ENCODE results near the gene IQSEC1. TPM values are rescaled to one million over a fixed set of nuclear protein-coding genes. Genes with fewer than 3 reads are reported as not detected.

The IQSEC1 gene
- total and polyA plus RNA-seq, 2 experiments from 2014 or later, result 8.0 to 51.9 TPM

GRCh38 chr3:12903000-12903800, 170.0 kb downstream of the IQSEC1 start:
- TF ChIP-seq ZNF331 (CRISPR knock-in tag; IDR thresholded peaks at IDR 0.05; ENCODE audit: low read depth) (no peak), ETS1 (IDR thresholded peaks at IDR 0.05) (no peak), CREB1 (CRISPR knock-in tag; IDR thresholded peaks at IDR 0.05; ENCODE audit: low read depth) (no peak), NANOG (IDR thresholded peaks at IDR 0.05; ENCODE audit: borderline replicate concordance) (no peak), STAT1 (IDR thresholded peaks at IDR 0.05; ENCODE audit: unreplicated experiment) (no peak), REST (IDR thresholded peaks at IDR 0.05; ENCODE audit: unreplicated experiment) (no peak), POLR2AphosphoS5 (IDR thresholded peaks at IDR 0.05; ENCODE audit: low read depth) (no peak), ZNF462 (CRISPR knock-in tag; IDR thresholded peaks at IDR 0.05) (no peak), EZH2phosphoT487 (IDR thresholded peaks at IDR 0.05; ENCODE audit: unreplicated experiment) (no peak), ZNF114 (CRISPR knock-in tag; IDR thresholded peaks at IDR 0.05) (no peak), EZH2 (IDR thresholded peaks at IDR 0.05; ENCODE audit: low read depth, unreplicated experiment) (no peak), CTCF (conservative IDR thresholded peaks at IDR 0.05; ENCODE audit: low read depth in 2 of 2) (no peak), JUNB (IDR thresholded peaks at IDR 0.05; ENCODE audit: unreplicated experiment) (no peak)
- H3K9me3 Mint-ChIP-seq, result no peaks in the 10 kb centered on the region
- Histone ChIP-seq H3K4me3 (no peak overlapping the region), H3F3A (replicated peaks; ENCODE audit: low read depth) (no peaks in the 10 kb centered on the region), H3K36me3 (ENCODE audit: insufficient read depth) (no peaks in the 10 kb centered on the region; the same call in 1 of the 2 replicates), H3K9me2 (ENCODE audit: insufficient read depth) (no peaks in the 10 kb centered on the region), H2AFZ (no peak overlapping the region), H3K27me3 (ENCODE audit: insufficient read depth) (no peaks in the 10 kb centered on the region), H4K20me1 (replicated peaks; ENCODE audit: insufficient read depth) (no peaks in the 10 kb centered on the region), H3K4me2 (no peak overlapping the region), H3K79me2 (replicated peaks; ENCODE audit: insufficient read depth) (no peaks in the 10 kb centered on the region), H3K4me1 (ENCODE audit: insufficient read depth) (no peaks in the 10 kb centered on the region), H3K27ac (ENCODE audit: low read depth) (no peak overlapping the region)
- peaks cover 7% of the 10 kb centered on the region for H3K4me1 Mint-ChIP-seq
- H3K4me3 Mint-ChIP-seq, result no peak overlapping the region
- ATAC-seq, result no peak
- H3K36me3 Mint-ChIP-seq (ENCODE audit: low read depth), result peaks cover 11% of the 10 kb centered on the region
- no peak overlapping the region for H3K27ac Mint-ChIP-seq
- H3K27me3 Mint-ChIP-seq (ENCODE audit: insufficient read depth, low read depth, poor library complexity), result peaks cover 7% of the 10 kb centered on the region
- no peak for DNase-seq (ENCODE audit: low spot score)
